HG03439 (cell line): ENCODE data around the gene CFAP300.

Experiments used
- ATAC-seq: cut with Tn5 transposase; IDR thresholded peaks from one replicate; pipeline ENCODE4 v1.9.1; 2021; ENCODE audit warnings: mild to moderate bottlenecking, moderate library complexity; ENCODE audit not compliant: unreplicated experiment

Gene CFAP300

GRCh38 chr11:102119997-102120396 is 72.8 kb downstream of the CFAP300 start:
- ATAC-seq: no peak

- no peak for ATAC-seq
Measured at GRCh38 chr11:102120437-102120973, 73.3 kb downstream of the CFAP300 start.

- no peak for ATAC-seq
Measured at GRCh38 chr11:102121329-102121728, 74.1 kb downstream of the CFAP300 start.
